GM12878 (cell line): ENCODE data around the gene SMAD5. TPM values are rescaled to one million over a fixed set of nuclear protein-coding genes. Genes with fewer than 3 reads are reported as not detected.

Experiments used
- ATAC-seq: fragments of 200-7000 bp; cut with Tn5 transposase; 3 replicates; pipeline ENCODE4 v1.9.1; 2020; ENCODE audit warnings: mild to moderate bottlenecking, moderate library complexity
- BruUV-seq: library from RNA; stranded (reverse); fragments of 400-500 nt; replicated peaks from 2 replicates; lab custom pipeline; 2021; lab: Mats Ljungman, UMichigan
- CTCF ChIA-PET: fragments of 300-600 bp; sonication (Branson Sonifier 250); formaldehyde crosslinking; extraction: SDS; loops from one replicate; lab custom pipeline; 2021; ENCODE audit warnings: inconsistent platforms; lab: Yijun Ruan, JAX
- POLR2A ChIA-PET: fragments of 350-600 bp; formaldehyde crosslinking; extraction: SDS; loops from one replicate; lab custom pipeline; 2021; ENCODE audit warnings: inconsistent platforms; lab: Charles Lee
- RAD21 ChIA-PET: fragments of 300-600 bp; sonication (Branson Sonifier 250); formaldehyde crosslinking; loops from one replicate; lab custom pipeline; 2023; ENCODE audit warnings: antibody characterized with exemption; ENCODE audit not compliant: unreplicated experiment; lab: Charles Lee
- SMC1A ChIA-PET: fragments of 300-600 bp; sonication (Branson Sonifier 250); formaldehyde crosslinking; loops from one replicate; lab custom pipeline; 2023; ENCODE audit not compliant: unreplicated experiment, uncharacterized antibody; lab: Charles Lee
- DNase-seq: peaks from one replicate; pipeline ENCODE4 v3.0.0-alpha.2; 2011; ENCODE audit warnings: low read depth, low spot score
- FAIRE-seq: peaks from 3 replicates; lab custom pipeline; 2011; peaks lifted over from hg19 to GRCh38; lab: Jason Lieb, UNC
- H2AFZ ChIP-seq: 2 replicates; pipeline ENCODE4 v1.6.0; 2011; ENCODE audit warnings: low read depth, low read length, control low read depth; ENCODE audit not compliant: control insufficient read depth
- H3K27ac ChIP-seq: 2 replicates; pipeline ENCODE4 v1.5.1; 2011; ENCODE audit warnings: control low read depth; ENCODE audit not compliant: control insufficient read depth, insufficient read depth
- H3K27me3 ChIP-seq, 2 experiments: replicated peaks in 1 of 2; 2 replicates each; pipeline versions ENCODE4 v1.6.0 to v1.6.1; 2011; ENCODE audit warnings: low read length in 1 of 2; ENCODE audit not compliant: control insufficient read depth in 2 of 2, insufficient read depth in 2 of 2
- H3K36me3 ChIP-seq, 2 experiments: 2 replicates each; pipeline ENCODE4 v1.5.1; 2011; ENCODE audit warnings: low read length in 1 of 2; ENCODE audit not compliant: control insufficient read depth in 2 of 2, insufficient read depth in 2 of 2
- H3K4me1 ChIP-seq: 2 replicates; pipeline ENCODE4 v1.6.1; 2011; ENCODE audit warnings: mild to moderate bottlenecking, low read length, moderate library complexity, mixed read lengths; ENCODE audit not compliant: control insufficient read depth, insufficient read depth
- H3K4me2 ChIP-seq: 2 replicates; pipeline ENCODE4 v1.6.0; 2011; ENCODE audit warnings: control low read depth; ENCODE audit not compliant: control insufficient read depth, insufficient read depth
- H3K4me3 ChIP-seq: fragments of 200-600 bp; sonication (generic); 2 replicates; pipeline ENCODE4 v1.5.1; 2016
- H3K79me2 ChIP-seq: 2 replicates; pipeline ENCODE4 v1.6.0; 2011; ENCODE audit warnings: low read length; ENCODE audit not compliant: control insufficient read depth, insufficient read depth
- H3K9ac ChIP-seq: 2 replicates; pipeline ENCODE4 v1.8.0; 2011; ENCODE audit warnings: low read length, control low read depth, mixed read lengths; ENCODE audit not compliant: control insufficient read depth, insufficient read depth
- H3K9me3 ChIP-seq: replicated peaks from 3 replicates; pipeline ENCODE4 v1.5.1; 2011; ENCODE audit warnings: mild to moderate bottlenecking, low read length; ENCODE audit not compliant: control insufficient read depth, insufficient read depth
- H4K20me1 ChIP-seq: 2 replicates; pipeline ENCODE4 v1.6.0; 2011; ENCODE audit not compliant: control insufficient read depth, insufficient read depth
- BRCA1 ChIP-seq: IDR thresholded peaks from 2 replicates; pipeline ENCODE4 v1.6.1; 2011; ENCODE audit warnings: low read depth, low read length, improper control_type of control experiment
- CREB1 ChIP-seq: IDR thresholded peaks from 2 replicates; pipeline ENCODE4 v1.6.1; 2012; ENCODE audit warnings: low read depth, mild to moderate bottlenecking, inconsistent platforms
- HDAC2 ChIP-seq: fragments of 200-600 bp; sonication (generic); IDR thresholded peaks from 2 replicates; pipeline ENCODE4 v1.6.1; 2017
- JUND ChIP-seq: IDR thresholded peaks from 2 replicates; pipeline ENCODE4 v1.6.1; 2012; ENCODE audit warnings: low read depth, mild to moderate bottlenecking, low read length, improper control_type of control experiment, moderate library complexity
- MAX ChIP-seq: IDR thresholded peaks from 2 replicates; pipeline ENCODE4 v1.6.1; 2012; ENCODE audit warnings: low read depth, low read length, improper control_type of control experiment
- NRF1 ChIP-seq: conservative IDR thresholded peaks from 2 replicates; pipeline ENCODE4 v1.6.1; 2011; ENCODE audit warnings: mild to moderate bottlenecking, low read depth, low read length, improper control_type of control experiment
- POLR2AphosphoS2 ChIP-seq: IDR thresholded peaks from 2 replicates; pipeline ENCODE4 v1.6.1; 2011; ENCODE audit warnings: low read depth, mild to moderate bottlenecking, low read length, improper control_type of control experiment, moderate library complexity
- POLR2AphosphoS5 ChIP-seq: IDR thresholded peaks from 2 replicates; pipeline ENCODE4 v1.6.1; 2011; ENCODE audit warnings: mild to moderate bottlenecking, low read length, inconsistent platforms
- PRDM15 ChIP-seq: fragments of 450-650 bp; formaldehyde crosslinking; IDR thresholded peaks from 2 replicates; pipeline ENCODE4 v1.4.0; 2020; ENCODE audit warnings: mild to moderate bottlenecking, moderate library complexity
- SPI1 ChIP-seq: IDR thresholded peaks from 2 replicates; pipeline ENCODE4 v1.6.1; 2011; ENCODE audit warnings: low read depth, mild to moderate bottlenecking, low read length, moderate library complexity, borderline replicate concordance; ENCODE audit not compliant: insufficient read depth
- SREBF1 ChIP-seq: IDR thresholded peaks from 2 replicates; pipeline ENCODE4 v1.6.1; 2012; ENCODE audit warnings: mild to moderate bottlenecking, low read length
- STAT1 ChIP-seq: fragments of 450-650 bp; conservative IDR thresholded peaks from 2 replicates; pipeline ENCODE4 v1.6.1; 2014; ENCODE audit warnings: antibody characterized with exemption, mild to moderate bottlenecking
- ZBED1 ChIP-seq: IDR thresholded peaks from 2 replicates; pipeline ENCODE4 v1.6.1; 2016; ENCODE audit warnings: borderline replicate concordance
- ZNF217 ChIP-seq: fragments of 450-650 bp; IDR thresholded peaks from 2 replicates; pipeline ENCODE4 v1.6.1; 2017; ENCODE audit warnings: antibody characterized with exemption, mild to moderate bottlenecking
- ZSCAN29 ChIP-seq: fragments of 450-650 bp; IDR thresholded peaks from 2 replicates; pipeline ENCODE4 v1.6.1; 2017; ENCODE audit warnings: mild to moderate bottlenecking, moderate library complexity
- in situ Hi-C: fragments of 300-500 bp; cut with MboI; formaldehyde crosslinking; loops from 9 replicates; pipeline ENCODE4 v1.14.3; 2018; ENCODE audit warnings: mixed read lengths
- intact Hi-C: fragments of 100-400 bp; cut with micrococcal nuclease; formaldehyde crosslinking; loops from one replicate; pipeline ENCODE4 v1.14.2; 2022; ENCODE audit not compliant: unreplicated experiment
- polyA plus RNA-seq, 11 experiments: library from polyadenylated mRNA; depleted of rRNA in 4 of 11; unstranded in 6 of 11; stranded (reverse) in 5 of 11; fragments of >200 nt; fragmentation: Nextera tagmentation in 4 of 11; fragmentation: Illumina TruSeq in 1 of 11; extraction: Ambion mirVana in 4 of 11; extraction: Trizol in 1 of 11; gene quantifications; 1 replicate in 1 of 11; 2 replicates in 10 of 11; pipeline versions ENCODE4 v1.2.1 to v1.2.3, GENCODE V29; 2011 to 2016; ENCODE audit warnings: inconsistent platforms in 2 of 11, missing spikeins in 2 of 11, low read depth in 1 of 11
- total RNA-seq, 4 experiments: library from RNA; depleted of rRNA in 3 of 4; stranded (reverse); fragments of >200 nt in 3 of 4; fragmentation: Illumina TruSeq in 1 of 4; extraction: Trizol in 1 of 4; gene quantifications; 2 replicates each; pipeline versions ENCODE4 v1.2.1 to v1.2.3, GENCODE V29; 2013 to 2021

The SMAD5 gene
- total and polyA plus RNA-seq, 10 of the 15 experiments (the other 5 are each of a cell fraction or from before 2014, with no cell fraction given): 3.6 to 40.6 (median 11.7) TPM

GRCh38 chr5:136147632-136148031 lies 15.0 kb downstream of the SMAD5 start:
- intact Hi-C loops: no loop called here
- in situ Hi-C loops: no loop called here
- Histone ChIP-seq H2AFZ (no peak overlapping the region), H3K36me3 (no peaks in the 10 kb centered on the region; a peak in 2 of 4 replicates), H3K4me2 (no peak overlapping the region), H3K4me1 (no peaks in the 10 kb centered on the region), H3K4me3 (no peak overlapping the region), H3K9ac (no peak overlapping the region), H3K27ac (no peak overlapping the region), H3K79me2 (peaks cover 6% of the 10 kb centered on the region), H4K20me1 (no peaks in the 10 kb centered on the region), H3K27me3 (no peaks in the 10 kb centered on the region), H3K9me3 (no peaks in the 10 kb centered on the region)
- no peak for TF ChIP-seq ZNF217
- no peak for TF ChIP-seq JUND
- TF ChIP-seq BRCA1: no peak
- no peak for TF ChIP-seq SREBF1
- TF ChIP-seq POLR2AphosphoS5: no peak
- no peak for TF ChIP-seq CREB1
- no peak for TF ChIP-seq SPI1
- TF ChIP-seq ZBED1: no peak
- no peak for TF ChIP-seq STAT1
- no peak for TF ChIP-seq HDAC2
- TF ChIP-seq NRF1: no peak
- no peak for TF ChIP-seq PRDM15 (CRISPR knock-in tag)
- TF ChIP-seq ZSCAN29: no peak
- no peak for TF ChIP-seq MAX
- no peak for TF ChIP-seq POLR2AphosphoS2
- RAD21 ChIA-PET: interaction anchor here (1.3 to 3.3 kb wide), 2 partner anchors 10 to 26 kb away, joined by 4 to 13 read pairs; no protein-coding TSS in a partner anchor
- BruUV-seq: no TSS peak
- SMC1A ChIA-PET: interaction anchor here (0.8 to 3.9 kb wide), 12 partner anchors 8 to 43 kb away, joined by 3 to 25 read pairs (median 4); partner anchors contain the start of gene SMAD5
- no peak for ATAC-seq
- DNase-seq: no peak
- POLR2A ChIA-PET: interaction anchor here (1.1 kb wide), 1 partner anchor 9 kb away, joined by 4 read pairs; no protein-coding TSS in a partner anchor
- CTCF ChIA-PET: interaction anchor here (0.7 to 4.5 kb wide), 5 partner anchors 10 to 84 kb away, joined by 3 to 26 read pairs (median 4); no protein-coding TSS in a partner anchor
- FAIRE-seq: no peak
